ENCODE results near the gene BMERB1.
"Not testable (repeated sequence)": the region's sequence is repeated elsewhere in the genome, so short reads cannot be mapped to it uniquely, and the experiment has no call there.

Gene BMERB1

DNA sequence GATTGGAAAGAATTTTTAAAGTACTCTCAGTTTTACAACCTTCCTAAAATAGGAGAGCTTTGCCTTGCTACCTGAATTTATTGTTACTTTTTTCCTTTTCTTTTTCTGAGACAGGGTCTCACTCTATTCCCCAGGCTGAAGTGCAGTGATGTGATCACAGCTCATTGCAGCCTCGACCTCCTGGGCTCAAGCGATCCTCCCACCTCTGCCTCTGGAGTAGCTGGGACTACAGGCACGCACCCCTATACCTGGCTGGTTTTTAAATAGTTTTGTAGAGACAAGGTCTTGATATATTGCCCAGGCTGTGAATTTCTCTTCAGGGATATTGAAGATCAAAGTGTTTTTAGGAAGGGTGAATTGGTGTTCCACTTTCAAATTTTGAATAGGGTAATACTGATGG lies 35.1 kb upstream of the BMERB1 start:
- no peak overlapping the region for H4K91ac ChIP-seq (ENCODE audit: low read depth, low read length, poor library complexity)
- H3K18ac ChIP-seq (ENCODE audit: low read length): no peak overlapping the region
- no peak overlapping the region for H3K14ac ChIP-seq (ENCODE audit: low read length)
- H3K36me3 ChIP-seq (replicated peaks in 1 of 2; ENCODE audit: control insufficient read depth in 2 of 2, insufficient read depth in 2 of 2, low read length in 2 of 2): no peaks in the 10 kb centered on the region
- H3K9me3 ChIP-seq (replicated peaks in 1 of 2; ENCODE audit: control insufficient read depth in 2 of 2, insufficient read depth in 1 of 2, low read depth in 1 of 2, low read length in 2 of 2): no peaks in the 10 kb centered on the region
- H2AFZ ChIP-seq (ENCODE audit: low read length): no peak overlapping the region
- no peak overlapping the region for H3K4me3 ChIP-seq (ENCODE audit: low read length in 2 of 2)
- H3K4ac ChIP-seq (ENCODE audit: low read length): no peak overlapping the region
- no peak overlapping the region for H3K9ac ChIP-seq (ENCODE audit: low read depth, low read length, poor library complexity)
- no peak overlapping the region for H4K8ac ChIP-seq (ENCODE audit: low read depth, low read length)
- no peaks in the 10 kb centered on the region for H3K79me1 ChIP-seq (ENCODE audit: low read depth, low read length)
- WGBS, 2 donors (ENCODE audit: extremely low coverage in 2 of 2, insufficient read length in 2 of 2, insufficient replicate concordance in 1 of 2): no CpG with 5 or more reads among the region's 3 CpGs
- H2BK5ac ChIP-seq (ENCODE audit: low read length): no peak overlapping the region
- H3K4me2 ChIP-seq (ENCODE audit: insufficient read depth, low read length, poor library complexity, severe bottlenecking): no peak overlapping the region
- no peaks in the 10 kb centered on the region for H3K4me1 ChIP-seq (ENCODE audit: control insufficient read depth in 2 of 2, insufficient read depth in 1 of 2, low read depth in 1 of 2, low read length in 2 of 2)
- no peak for DNase-seq (ENCODE audit: low spot score)
- no peak overlapping the region for H2AK5ac ChIP-seq (ENCODE audit: low read depth, low read length)
- no peak overlapping the region for H3K27ac ChIP-seq (replicated peaks; ENCODE audit: low read length)
- H2BK120ac ChIP-seq (ENCODE audit: low read depth, low read length): no peak overlapping the region
- peaks cover 0 to 7% (median 0%) of the 10 kb centered on the region in 3 experiments for H3K27me3 ChIP-seq (ENCODE audit: control insufficient read depth in 3 of 3, insufficient read depth in 3 of 3, low read depth in 1 of 3, low read length in 3 of 3)
- H2BK15ac ChIP-seq (ENCODE audit: low read length): no peak overlapping the region
- H3K23ac ChIP-seq (ENCODE audit: low read depth, low read length, poor library complexity): no peak overlapping the region
- H2BK12ac ChIP-seq (ENCODE audit: low read length): no peak overlapping the region

DNA sequence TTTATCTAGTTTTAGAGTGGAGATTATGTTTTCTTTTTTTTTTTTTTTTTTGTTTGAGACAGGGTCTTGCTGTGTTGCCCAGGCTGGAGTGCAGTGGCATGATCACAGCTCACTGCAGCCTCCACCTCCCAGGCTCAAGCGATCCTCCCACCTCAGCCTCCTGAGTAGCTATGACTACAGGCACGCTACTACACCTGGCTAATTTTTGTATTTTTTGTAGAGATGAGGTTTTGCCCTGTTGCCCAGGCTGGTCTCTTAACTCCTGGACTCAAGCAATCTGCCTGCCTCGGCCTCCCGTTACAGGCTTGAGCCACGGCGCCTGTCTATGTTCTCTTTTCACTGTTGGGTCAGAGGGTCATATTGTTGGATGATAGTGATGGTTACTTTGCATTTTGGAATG lies 34.1 kb upstream of the BMERB1 start:
- not testable (repeated sequence) for H3K27ac ChIP-seq (replicated peaks; ENCODE audit: low read length); H3K4me3 ChIP-seq (ENCODE audit: low read length in 2 of 2); H2BK5ac ChIP-seq (ENCODE audit: low read length); H3K4me1 ChIP-seq (ENCODE audit: control insufficient read depth in 2 of 2, insufficient read depth in 1 of 2, low read depth in 1 of 2, low read length in 2 of 2); H2AFZ ChIP-seq (ENCODE audit: low read length); H4K8ac ChIP-seq (ENCODE audit: low read depth, low read length); H2BK120ac ChIP-seq (ENCODE audit: low read depth, low read length); H3K27me3 ChIP-seq (ENCODE audit: control insufficient read depth in 3 of 3, insufficient read depth in 3 of 3, low read depth in 1 of 3, low read length in 3 of 3); H3K23ac ChIP-seq (ENCODE audit: low read depth, low read length, poor library complexity); H3K14ac ChIP-seq (ENCODE audit: low read length); H2BK12ac ChIP-seq (ENCODE audit: low read length); H3K36me3 ChIP-seq (replicated peaks in 1 of 2; ENCODE audit: control insufficient read depth in 2 of 2, insufficient read depth in 2 of 2, low read length in 2 of 2); H3K9ac ChIP-seq (ENCODE audit: low read depth, low read length, poor library complexity); H4K91ac ChIP-seq (ENCODE audit: low read depth, low read length, poor library complexity); H3K79me1 ChIP-seq (ENCODE audit: low read depth, low read length); H2AK5ac ChIP-seq (ENCODE audit: low read depth, low read length); H3K18ac ChIP-seq (ENCODE audit: low read length); H3K4me2 ChIP-seq (ENCODE audit: insufficient read depth, low read length, poor library complexity, severe bottlenecking); H3K9me3 ChIP-seq (replicated peaks in 1 of 2; ENCODE audit: control insufficient read depth in 2 of 2, insufficient read depth in 1 of 2, low read depth in 1 of 2, low read length in 2 of 2); H3K4ac ChIP-seq (ENCODE audit: low read length); DNase-seq (ENCODE audit: low spot score); H2BK15ac ChIP-seq (ENCODE audit: low read length)
- WGBS, 2 donors (ENCODE audit: extremely low coverage in 2 of 2, insufficient read length in 2 of 2, insufficient replicate concordance in 1 of 2): no CpG with 5 or more reads among the region's 6 CpGs

DNA sequence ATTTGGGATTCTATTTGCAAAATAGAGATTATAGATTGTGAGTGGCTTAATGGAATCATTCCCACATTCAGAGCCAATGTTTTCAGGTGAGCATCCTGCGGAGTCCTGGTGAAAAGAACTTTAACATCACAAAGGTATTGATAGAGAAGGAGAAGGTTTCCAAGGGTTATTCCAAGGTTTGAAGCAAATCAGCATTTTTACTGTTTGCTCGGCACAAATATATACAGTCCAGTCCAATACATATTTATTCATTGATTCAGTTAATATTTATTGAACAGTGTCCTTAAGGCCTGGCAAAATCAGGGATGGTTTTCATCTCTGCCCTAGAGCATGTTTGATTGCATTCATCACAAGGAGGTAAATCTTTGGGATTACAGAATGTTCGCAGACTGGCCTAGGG lies 32.4 kb upstream of the BMERB1 start:
- Histone ChIP-seq H3K9me3 (replicated peaks in 1 of 2; ENCODE audit: control insufficient read depth in 2 of 2, insufficient read depth in 1 of 2, low read depth in 1 of 2, low read length in 2 of 2) (no peaks in the 10 kb centered on the region), H2AK5ac (ENCODE audit: low read depth, low read length) (no peak overlapping the region), H3K27ac (replicated peaks; ENCODE audit: low read length) (no peak overlapping the region), H3K4me3 (ENCODE audit: low read length in 2 of 2) (no peak overlapping the region), H3K9ac (ENCODE audit: low read depth, low read length, poor library complexity) (no peak overlapping the region), H3K27me3 (ENCODE audit: control insufficient read depth in 3 of 3, insufficient read depth in 3 of 3, low read depth in 1 of 3, low read length in 3 of 3) (peaks cover 0 to 7% (median 0%) of the 10 kb centered on the region in 3 experiments), H3K79me1 (ENCODE audit: low read depth, low read length) (no peaks in the 10 kb centered on the region), H2BK120ac (ENCODE audit: low read depth, low read length) (no peak overlapping the region), H3K4me2 (ENCODE audit: insufficient read depth, low read length, poor library complexity, severe bottlenecking) (no peak overlapping the region), H3K14ac (ENCODE audit: low read length) (no peak overlapping the region), H3K4ac (ENCODE audit: low read length) (no peak overlapping the region), H4K8ac (ENCODE audit: low read depth, low read length) (no peak overlapping the region), H2BK5ac (ENCODE audit: low read length) (no peak overlapping the region), H4K91ac (ENCODE audit: low read depth, low read length, poor library complexity) (no peak overlapping the region), H3K36me3 (replicated peaks in 1 of 2; ENCODE audit: control insufficient read depth in 2 of 2, insufficient read depth in 2 of 2, low read length in 2 of 2) (no peaks in the 10 kb centered on the region), H2BK15ac (ENCODE audit: low read length) (no peak overlapping the region), H3K18ac (ENCODE audit: low read length) (no peak overlapping the region), H2BK12ac (ENCODE audit: low read length) (no peak overlapping the region), H3K4me1 (ENCODE audit: control insufficient read depth in 2 of 2, insufficient read depth in 1 of 2, low read depth in 1 of 2, low read length in 2 of 2) (no peaks in the 10 kb centered on the region), H2AFZ (ENCODE audit: low read length) (no peak overlapping the region), H3K23ac (ENCODE audit: low read depth, low read length, poor library complexity) (no peak overlapping the region)
- DNase-seq (ENCODE audit: low spot score): no peak
- WGBS, 2 donors (ENCODE audit: extremely low coverage in 2 of 2, insufficient read length in 2 of 2, insufficient replicate concordance in 1 of 2): no CpG with 5 or more reads among the region's 3 CpGs

DNA sequence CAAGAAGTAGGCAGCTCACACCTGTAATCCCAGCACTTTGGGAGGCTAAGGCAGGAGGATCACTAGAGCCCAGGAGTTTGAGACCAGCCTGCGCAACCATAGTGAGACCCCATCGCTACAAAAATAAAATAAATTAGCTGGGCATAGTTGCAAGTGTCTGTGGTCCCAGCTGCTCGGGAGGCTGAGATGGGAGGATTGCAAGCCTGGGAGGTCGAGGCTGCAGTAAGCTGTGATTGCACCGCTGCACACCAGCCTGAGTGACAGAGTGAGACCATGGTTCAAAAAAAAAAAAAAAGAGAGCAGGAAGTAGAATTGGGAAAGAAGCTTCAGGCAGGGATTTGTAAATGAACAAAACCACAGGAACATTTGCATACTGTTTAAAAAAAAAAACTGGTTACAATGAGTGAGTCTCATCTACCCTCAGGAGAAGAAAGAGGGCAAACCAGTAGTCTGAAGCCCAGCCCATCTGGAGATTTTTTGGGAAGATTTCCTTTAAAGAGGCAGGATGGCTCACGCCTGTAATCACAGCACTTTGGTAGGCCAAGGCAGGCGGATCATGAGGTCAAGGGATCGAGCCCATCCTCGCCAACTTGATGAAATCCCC lies 30.9 kb upstream of the BMERB1 start:
- H2BK12ac ChIP-seq (ENCODE audit: low read length): no peak overlapping the region
- H3K4me2 ChIP-seq (ENCODE audit: insufficient read depth, low read length, poor library complexity, severe bottlenecking): no peak overlapping the region
- no peak overlapping the region for H3K18ac ChIP-seq (ENCODE audit: low read length)
- H3K27ac ChIP-seq (replicated peaks; ENCODE audit: low read length): no peak overlapping the region
- no peak overlapping the region for H3K23ac ChIP-seq (ENCODE audit: low read depth, low read length, poor library complexity)
- no CpG with 5 or more reads among the region's 9 CpGs for WGBS, 2 donors (ENCODE audit: extremely low coverage in 2 of 2, insufficient read length in 2 of 2, insufficient replicate concordance in 1 of 2)
- no peak overlapping the region for H4K91ac ChIP-seq (ENCODE audit: low read depth, low read length, poor library complexity)
- H3K27me3 ChIP-seq (ENCODE audit: control insufficient read depth in 3 of 3, insufficient read depth in 3 of 3, low read depth in 1 of 3, low read length in 3 of 3): no peaks in the 10 kb centered on the region
- H3K4me3 ChIP-seq (ENCODE audit: low read length in 2 of 2): no peak overlapping the region
- H2BK5ac ChIP-seq (ENCODE audit: low read length): no peak overlapping the region
- no peak overlapping the region for H3K9ac ChIP-seq (ENCODE audit: low read depth, low read length, poor library complexity)
- no peaks in the 10 kb centered on the region for H3K4me1 ChIP-seq (ENCODE audit: control insufficient read depth in 2 of 2, insufficient read depth in 1 of 2, low read depth in 1 of 2, low read length in 2 of 2)
- DNase-seq (ENCODE audit: low spot score): no peak
- H3K36me3 ChIP-seq (replicated peaks in 1 of 2; ENCODE audit: control insufficient read depth in 2 of 2, insufficient read depth in 2 of 2, low read length in 2 of 2): no peaks in the 10 kb centered on the region
- H2AK5ac ChIP-seq (ENCODE audit: low read depth, low read length): no peak overlapping the region
- no peak overlapping the region for H2AFZ ChIP-seq (ENCODE audit: low read length)
- H3K14ac ChIP-seq (ENCODE audit: low read length): no peak overlapping the region
- H3K9me3 ChIP-seq (replicated peaks in 1 of 2; ENCODE audit: control insufficient read depth in 2 of 2, insufficient read depth in 1 of 2, low read depth in 1 of 2, low read length in 2 of 2): no peaks in the 10 kb centered on the region
- no peak overlapping the region for H3K4ac ChIP-seq (ENCODE audit: low read length)
- no peak overlapping the region for H4K8ac ChIP-seq (ENCODE audit: low read depth, low read length)
- no peak overlapping the region for H2BK15ac ChIP-seq (ENCODE audit: low read length)
- no peak overlapping the region for H2BK120ac ChIP-seq (ENCODE audit: low read depth, low read length)
- H3K79me1 ChIP-seq (ENCODE audit: low read depth, low read length): no peaks in the 10 kb centered on the region

Measured in neuronal stem cell (in vitro differentiated cells).